SJCRH30 (cell line): Measurements from ENCODE around the gene NEDD8. TPM values are rescaled to one million over a fixed set of nuclear protein-coding genes. Genes with fewer than 3 reads are reported as not detected.
"Not testable (repeated sequence)": the region's sequence is repeated elsewhere in the genome, so short reads cannot be mapped to it uniquely, and the experiment has no call there.

Experiments used
- DNase-seq, 2 experiments: peaks; one replicate each; pipeline ENCODE4 v3.0.0-alpha.2; 2015 to 2020
- H3K27ac ChIP-seq: fragments of 250-450 bp; sonication (Bioruptor Pico); 2 replicates; pipeline ENCODE4 v1.5.1; 2020; ENCODE audit warnings: mild to moderate bottlenecking, moderate library complexity
- H3K27me3 ChIP-seq: fragments of 250-450 bp; sonication (Bioruptor Pico); 2 replicates; pipeline ENCODE4 v1.5.1; 2020; ENCODE audit warnings: mild to moderate bottlenecking, moderate library complexity
- H3K36me3 ChIP-seq: fragments of 250-450 bp; sonication (Bioruptor Pico); 2 replicates; pipeline ENCODE4 v1.5.1; 2020; ENCODE audit warnings: mild to moderate bottlenecking, moderate library complexity
- H3K4me1 ChIP-seq: fragments of 250-450 bp; sonication (Bioruptor Pico); 2 replicates; pipeline ENCODE4 v1.5.1; 2020; ENCODE audit warnings: mild to moderate bottlenecking, moderate library complexity
- H3K4me3 ChIP-seq: fragments of 250-450 bp; sonication (Bioruptor Pico); 2 replicates; pipeline ENCODE4 v1.5.1; 2020; ENCODE audit warnings: mild to moderate bottlenecking, moderate library complexity
- H3K9me3 ChIP-seq: fragments of 250-450 bp; sonication (Bioruptor Pico); replicated peaks from 2 replicates; pipeline ENCODE4 v1.5.1; 2020; ENCODE audit warnings: mild to moderate bottlenecking, moderate library complexity
- total RNA-seq: library from RNA; depleted of rRNA; stranded (reverse); fragments of >200 nt; shearing (Covaris generic); gene quantifications from 2 replicates; pipeline ENCODE4 v1.2.3, GENCODE V29; 2014

Gene NEDD8
- total RNA-seq, 1 experiment from 2014 or later: 296 TPM

DNA sequence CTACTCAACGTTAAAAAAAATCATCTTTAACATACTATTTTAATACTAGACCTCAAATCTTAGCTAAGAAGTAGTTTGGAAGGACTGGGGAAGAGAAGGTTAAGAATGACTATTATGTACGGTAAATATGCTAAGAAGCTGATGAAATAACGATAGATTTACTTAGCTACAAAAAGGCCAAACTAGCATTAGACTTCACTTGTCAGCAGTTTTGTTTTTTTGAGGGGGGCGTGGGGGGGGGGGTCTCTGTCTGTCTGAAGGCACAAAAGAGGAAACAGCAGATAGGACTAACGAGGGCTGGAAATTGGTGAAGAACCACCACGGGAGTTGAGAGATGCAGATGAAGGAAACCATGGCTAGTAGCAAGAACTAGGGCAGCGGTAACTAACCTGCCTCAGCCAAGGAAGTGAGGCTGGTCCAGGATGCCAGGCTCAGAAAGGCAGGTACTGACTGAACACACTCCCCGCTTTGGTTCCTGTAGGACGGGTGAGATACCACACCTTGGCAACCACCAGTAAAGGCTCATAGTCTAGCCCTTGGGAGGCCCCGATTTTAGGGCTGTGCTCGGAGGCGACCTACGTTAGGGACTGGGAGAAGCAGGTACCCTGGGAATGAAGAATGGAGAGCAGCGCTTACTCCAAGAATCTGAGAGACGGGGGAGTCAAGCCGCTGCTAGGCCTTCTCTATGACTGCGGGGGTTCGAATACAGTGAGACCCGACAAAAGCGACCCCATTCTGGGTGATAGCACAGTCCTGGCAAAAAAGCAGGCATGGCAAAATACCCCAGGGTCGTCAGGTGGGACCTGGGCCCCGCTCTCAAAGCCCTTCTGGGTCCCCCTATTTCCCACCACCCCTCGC, 675 bp downstream of the NEDD8 start:
- peak overlapping the region; percentile 86 for H3K4me3 ChIP-seq
- H3K27me3 ChIP-seq: no peaks in the 10 kb centered on the region
- H3K4me1 ChIP-seq: peaks cover 3% of the 10 kb centered on the region; the same call in 1 of the 2 replicates
- H3K36me3 ChIP-seq: peaks cover 8% of the 10 kb centered on the region
- DNase-seq: no peak
- H3K9me3 ChIP-seq: no peaks in the 10 kb centered on the region
- peak overlapping the region; percentile 74 for H3K27ac ChIP-seq

DNA sequence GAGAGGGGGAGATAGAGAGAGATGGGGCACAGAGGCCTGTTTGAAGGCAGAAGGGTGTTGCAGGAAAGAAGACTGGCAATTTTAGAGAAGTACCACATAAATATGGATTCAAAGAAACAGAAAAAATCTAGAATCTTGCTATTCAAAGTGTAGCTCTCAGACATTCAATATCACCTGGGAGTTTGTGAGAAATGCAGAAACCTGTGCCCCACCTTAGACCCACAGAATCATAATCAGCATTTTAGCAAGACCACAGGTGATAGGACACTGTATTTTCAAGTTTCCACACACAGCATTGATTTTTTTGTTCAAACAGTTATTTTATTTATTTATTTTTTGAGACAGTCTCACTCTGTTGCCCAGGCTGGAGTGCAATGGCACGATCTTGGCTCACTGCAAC, 3.3 kb downstream of the NEDD8 start:
- no peak for DNase-seq
- H3K27ac ChIP-seq: no peak overlapping the region
- no peak overlapping the region for H3K4me3 ChIP-seq
- H3K9me3 ChIP-seq: no peaks in the 10 kb centered on the region
- H3K36me3 ChIP-seq: 0 out of 2 replicates have a peak, but pooled peaks cover 2% of the 10 kb centered on the region
- H3K27me3 ChIP-seq: no peaks in the 10 kb centered on the region
- H3K4me1 ChIP-seq: peaks cover 3% of the 10 kb centered on the region; the same call in 1 of the 2 replicates

DNA sequence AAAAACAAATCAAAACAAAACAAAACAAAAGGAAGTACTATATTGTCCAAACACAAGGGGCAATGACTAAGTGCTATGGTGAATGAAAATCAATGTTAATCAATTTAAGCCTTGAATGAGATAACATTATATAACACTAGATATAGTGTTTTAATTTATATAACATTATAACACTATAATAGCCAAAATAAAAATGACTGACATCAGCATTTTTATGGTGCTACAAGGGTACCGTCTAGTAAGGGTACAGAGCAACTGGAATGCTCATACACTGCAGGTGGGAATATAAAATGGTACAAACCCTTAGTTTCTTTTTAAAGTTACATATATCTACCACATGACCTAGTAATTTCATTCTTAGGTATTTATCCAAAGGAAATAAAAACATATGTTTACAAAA, 5.7 kb downstream of the NEDD8 start:
- Histone ChIP-seq H3K36me3 (0 out of 2 replicates have a peak, but pooled peaks cover 2% of the 10 kb centered on the region), H3K4me3 (no peak overlapping the region), H3K27ac (no peak overlapping the region), H3K9me3 (no peaks in the 10 kb centered on the region), H3K27me3 (no peaks in the 10 kb centered on the region), H3K4me1 (no peaks in the 10 kb centered on the region)
- DNase-seq: no peak

DNA sequence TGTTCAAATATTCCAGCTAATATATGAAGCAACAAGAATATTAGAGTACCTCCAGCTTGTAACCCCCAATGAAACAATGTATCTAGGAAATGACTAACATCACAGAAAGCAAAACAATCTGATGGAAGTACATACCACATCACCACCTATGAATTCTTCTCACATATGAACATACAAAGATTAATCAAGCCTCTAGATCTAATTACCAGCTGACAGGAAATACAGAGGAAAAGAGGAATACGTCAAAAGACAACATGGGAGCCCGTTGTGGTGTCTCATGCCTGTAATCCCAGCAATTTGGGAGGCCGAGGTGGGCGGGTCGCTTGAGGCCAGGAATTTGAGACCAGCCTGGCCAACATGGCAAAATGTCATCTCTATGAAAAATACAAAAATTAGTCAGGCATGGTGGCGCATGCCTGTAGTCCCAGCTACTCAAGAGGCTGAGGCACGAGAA, 7.5 kb downstream of the NEDD8 start:
- H3K27ac ChIP-seq: no peak overlapping the region
- H3K4me3 ChIP-seq: no peak overlapping the region
- no peaks in the 10 kb centered on the region for H3K27me3 ChIP-seq
- no peaks in the 10 kb centered on the region for H3K9me3 ChIP-seq
- H3K36me3 ChIP-seq: 0 out of 2 replicates have a peak, but pooled peaks cover 2% of the 10 kb centered on the region
- DNase-seq: no peak
- no peaks in the 10 kb centered on the region for H3K4me1 ChIP-seq

DNA sequence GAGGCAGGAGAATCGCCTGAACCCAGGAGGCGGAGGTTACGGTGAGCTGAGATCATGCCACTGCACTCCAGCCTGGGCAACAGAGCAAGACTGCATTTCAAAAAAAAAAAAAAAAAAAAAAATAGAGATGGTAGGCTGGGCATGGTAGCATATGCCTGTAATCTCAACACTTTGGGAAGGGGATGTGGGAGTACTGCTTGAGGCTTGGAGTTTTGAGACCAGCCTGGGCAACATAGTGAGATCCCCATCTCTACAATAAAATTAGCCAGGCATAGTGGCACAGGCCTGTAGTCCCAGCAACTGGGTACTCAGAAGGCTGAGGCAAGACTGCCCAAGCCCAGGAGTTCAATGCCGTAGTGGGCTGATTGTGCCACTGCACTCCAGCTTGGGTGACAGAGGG, 9.2 kb downstream of the NEDD8 start:
- not testable (repeated sequence) for DNase-seq

DNA sequence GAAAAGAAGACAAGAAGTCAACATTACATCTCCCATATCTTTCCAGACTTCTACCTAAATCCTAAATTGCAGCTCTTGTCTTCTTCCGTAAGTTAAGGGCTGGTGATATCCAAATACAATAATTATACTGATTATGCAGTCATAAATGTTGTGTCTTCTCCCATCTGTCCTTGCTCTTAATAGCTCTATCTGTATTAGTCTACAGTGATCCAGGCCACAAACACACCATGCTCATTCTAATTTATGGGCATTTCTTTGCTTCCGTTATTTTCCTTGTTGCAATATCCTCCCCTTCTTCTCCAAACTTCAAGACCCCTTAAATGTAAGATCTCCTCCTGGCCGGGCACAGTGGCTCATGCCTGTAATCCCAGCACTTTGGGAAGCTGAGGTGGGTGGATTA, 12.6 kb downstream of the NEDD8 start:
- Histone ChIP-seq H3K27ac (no peak overlapping the region), H3K4me1 (no peaks in the 10 kb centered on the region), H3K36me3 (peaks cover 2% of the 10 kb centered on the region; the same call in 1 of the 2 replicates), H3K4me3 (no peak overlapping the region), H3K27me3 (no peaks in the 10 kb centered on the region), H3K9me3 (no peaks in the 10 kb centered on the region)
- no peak for DNase-seq

More for the DNA sequence above, 9.2 kb downstream of the NEDD8 start:
- H3K27ac ChIP-seq, H3K27me3 ChIP-seq, H3K9me3 ChIP-seq, H3K4me1 ChIP-seq, H3K36me3 ChIP-seq, H3K4me3 ChIP-seq: not testable (repeated sequence)

DNA sequence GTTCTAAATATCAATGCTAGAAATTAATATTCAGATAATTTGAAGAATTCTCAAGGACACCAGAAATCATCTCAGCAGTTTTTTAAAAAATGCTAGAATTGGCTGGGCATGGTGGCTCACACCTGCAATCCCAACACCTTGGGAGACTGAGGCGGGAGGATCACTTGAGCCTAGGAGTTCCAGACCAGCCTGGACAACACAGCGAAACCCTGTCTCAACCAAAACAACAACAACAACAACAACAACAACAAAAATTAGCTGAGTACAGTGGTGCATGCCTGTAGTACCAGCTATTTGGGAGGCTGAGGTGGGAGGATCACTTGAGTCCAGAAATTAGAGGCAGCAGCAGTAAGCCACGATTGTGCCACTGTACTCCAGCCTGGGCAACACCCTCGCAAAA, 13.1 kb downstream of the NEDD8 start:
- Histone ChIP-seq H3K4me3 (no peak overlapping the region), H3K4me1 (no peaks in the 10 kb centered on the region), H3K27ac (no peak overlapping the region)

DNA sequence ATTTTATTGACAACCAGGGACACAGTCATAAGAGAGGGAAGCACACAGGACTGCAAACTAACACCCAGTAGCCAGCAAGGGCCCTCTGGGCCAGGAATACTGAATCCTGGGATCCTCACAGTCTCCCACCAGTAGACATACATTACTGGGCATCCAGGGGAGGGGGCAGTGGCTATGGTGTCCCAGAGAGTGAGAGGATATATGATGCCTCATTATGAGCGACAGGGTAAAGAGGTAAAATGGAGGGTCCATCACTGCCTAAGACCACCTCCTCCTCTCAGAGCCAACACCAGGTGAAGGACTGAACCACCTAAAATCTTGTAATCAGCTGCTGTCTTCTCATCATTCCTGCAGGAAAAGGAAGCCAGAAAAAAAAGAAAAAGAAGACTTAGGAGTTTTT, 15.3 kb downstream of the NEDD8 start:
- not testable (repeated sequence) for H3K9me3 ChIP-seq, DNase-seq, H3K27ac ChIP-seq, H3K4me1 ChIP-seq, H3K27me3 ChIP-seq, H3K36me3 ChIP-seq, H3K4me3 ChIP-seq

More for the DNA sequence above, 13.1 kb downstream of the NEDD8 start:
- no peaks in the 10 kb centered on the region; the same call in 1 of the 2 replicates for H3K36me3 ChIP-seq
- H3K9me3 ChIP-seq: no peaks in the 10 kb centered on the region
- no peaks in the 10 kb centered on the region for H3K27me3 ChIP-seq
- DNase-seq: no peak

DNA sequence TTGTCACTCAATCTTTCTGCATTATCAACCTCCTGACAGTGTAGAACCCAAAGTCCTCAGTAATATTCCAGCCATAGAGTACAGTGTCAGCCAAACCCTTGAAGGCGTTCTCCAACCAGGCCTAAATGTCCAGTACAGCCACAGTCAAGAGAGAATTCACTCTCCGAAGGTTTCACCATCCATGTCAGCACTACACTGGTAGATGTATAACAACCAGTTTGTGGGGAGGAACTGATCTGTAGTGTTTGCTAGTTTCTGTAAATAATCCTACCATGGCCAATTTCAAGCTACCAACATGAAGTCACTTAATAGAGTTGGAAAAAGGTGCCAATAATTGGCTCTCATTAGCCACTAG, 15.8 kb downstream of the NEDD8 start:
- H3K27me3 ChIP-seq: no peaks in the 10 kb centered on the region
- H3K27ac ChIP-seq: no peak overlapping the region
- no peak for DNase-seq
- no peaks in the 10 kb centered on the region; the same call in 1 of the 2 replicates for H3K36me3 ChIP-seq
- H3K4me1 ChIP-seq: no peaks in the 10 kb centered on the region
- peak overlapping the region; percentile 69 for H3K4me3 ChIP-seq
- no peaks in the 10 kb centered on the region for H3K9me3 ChIP-seq

DNA sequence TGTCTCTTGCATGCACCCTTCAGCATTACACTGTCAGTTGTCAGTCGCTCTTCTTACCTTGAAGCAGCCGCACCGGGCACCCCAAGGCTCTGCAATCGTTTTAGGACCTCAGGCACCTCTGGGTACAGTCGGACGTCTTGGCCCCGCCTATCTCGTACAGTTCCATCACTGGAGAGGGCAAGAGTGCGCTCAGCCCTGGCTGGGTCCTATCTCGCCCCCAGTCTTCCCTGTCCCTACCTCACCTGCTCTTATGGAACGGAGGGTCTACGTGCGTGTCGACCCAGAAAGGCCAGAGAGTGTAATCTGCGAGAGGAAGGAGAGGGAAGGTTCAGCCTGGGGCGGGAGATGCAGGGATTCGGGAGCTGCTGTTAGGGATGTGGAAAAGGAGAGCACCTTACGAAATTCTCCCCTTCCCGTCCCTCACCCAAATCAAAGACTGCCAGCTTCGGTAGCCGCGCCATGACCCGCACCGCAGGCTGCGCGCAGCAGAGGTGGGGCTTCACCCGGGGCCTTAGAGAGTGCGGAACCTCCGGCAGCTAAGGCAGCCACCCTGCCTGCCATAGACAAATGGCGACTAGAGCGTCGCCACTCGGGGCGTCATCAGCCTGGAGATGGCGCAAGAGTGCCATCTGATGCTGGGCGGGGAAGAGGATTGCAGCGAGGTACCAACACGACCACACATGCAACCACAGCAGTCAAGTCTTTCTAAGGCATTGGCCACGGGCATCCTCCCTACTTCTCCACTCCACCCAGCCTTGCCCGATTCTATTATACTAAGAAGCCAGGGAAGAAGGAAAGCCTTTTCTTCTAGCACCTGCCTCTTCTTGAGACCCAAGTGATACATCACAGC, 16.4 kb downstream of the NEDD8 start, which contains the start of gene MDP1:
Gene MDP1, minus strand, starts transcription at position 572 of the 850 bp plus-strand sequence. Its CDS starts 111 bp downstream, at position 461.
- peak; percentile 82 to 92 for DNase-seq
- Histone ChIP-seq H3K9me3 (no peaks in the 10 kb centered on the region), H3K4me3 (peak within 1 kb of the TSS; percentile 69), H3K36me3 (no peaks in the 10 kb centered on the region; the same call in 1 of the 2 replicates), H3K27me3 (no peaks in the 10 kb centered on the region), H3K4me1 (no peaks in the 10 kb centered on the region), H3K27ac (peak within 1 kb of the TSS; percentile 38)

DNA sequence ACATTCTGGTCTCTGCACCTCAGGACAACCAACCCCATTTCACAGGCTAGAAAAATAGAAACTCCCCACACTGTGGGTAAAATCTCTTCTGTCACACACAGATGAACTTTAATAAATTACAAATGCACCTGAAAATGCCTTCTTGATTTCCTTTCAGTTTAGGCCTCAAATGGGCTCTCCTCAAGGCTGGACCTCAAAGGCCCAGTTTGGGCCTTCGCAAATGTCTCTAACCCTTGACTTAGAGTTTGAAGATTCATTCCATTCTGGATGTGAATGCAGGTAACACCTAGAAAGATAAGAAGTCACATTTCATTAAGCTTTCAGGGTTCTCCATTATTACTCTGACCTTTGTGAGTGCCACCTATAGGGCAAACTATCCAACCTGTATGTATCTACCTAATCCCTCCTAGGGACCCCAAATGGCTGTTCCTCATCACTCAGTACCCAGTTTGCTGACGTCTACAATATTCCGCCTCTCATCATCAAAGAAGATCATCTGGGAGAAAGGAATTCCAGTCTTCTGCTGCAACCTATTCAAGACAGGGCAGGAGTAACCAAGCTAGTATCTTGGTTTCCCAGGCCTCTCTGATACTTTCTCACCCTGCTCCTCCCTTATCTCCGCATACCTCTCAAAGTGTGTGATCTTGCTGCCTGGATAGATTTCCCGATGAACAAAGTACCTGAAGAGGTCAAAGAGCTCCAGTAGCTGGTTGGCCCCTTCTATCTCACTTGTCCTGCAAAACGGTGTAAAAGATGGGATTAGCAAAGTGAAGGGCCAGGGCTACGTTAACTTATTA, 18.1 kb downstream of the NEDD8 start:
- Histone ChIP-seq H3K36me3 (peaks cover 4% of the 10 kb centered on the region), H3K27me3 (no peaks in the 10 kb centered on the region), H3K9me3 (no peaks in the 10 kb centered on the region), H3K27ac (peak overlapping the region; percentile 83; the same call in 1 of the 2 replicates), H3K4me3 (peak overlapping the region; percentile 71), H3K4me1 (no peaks in the 10 kb centered on the region)
- DNase-seq: no peak

DNA sequence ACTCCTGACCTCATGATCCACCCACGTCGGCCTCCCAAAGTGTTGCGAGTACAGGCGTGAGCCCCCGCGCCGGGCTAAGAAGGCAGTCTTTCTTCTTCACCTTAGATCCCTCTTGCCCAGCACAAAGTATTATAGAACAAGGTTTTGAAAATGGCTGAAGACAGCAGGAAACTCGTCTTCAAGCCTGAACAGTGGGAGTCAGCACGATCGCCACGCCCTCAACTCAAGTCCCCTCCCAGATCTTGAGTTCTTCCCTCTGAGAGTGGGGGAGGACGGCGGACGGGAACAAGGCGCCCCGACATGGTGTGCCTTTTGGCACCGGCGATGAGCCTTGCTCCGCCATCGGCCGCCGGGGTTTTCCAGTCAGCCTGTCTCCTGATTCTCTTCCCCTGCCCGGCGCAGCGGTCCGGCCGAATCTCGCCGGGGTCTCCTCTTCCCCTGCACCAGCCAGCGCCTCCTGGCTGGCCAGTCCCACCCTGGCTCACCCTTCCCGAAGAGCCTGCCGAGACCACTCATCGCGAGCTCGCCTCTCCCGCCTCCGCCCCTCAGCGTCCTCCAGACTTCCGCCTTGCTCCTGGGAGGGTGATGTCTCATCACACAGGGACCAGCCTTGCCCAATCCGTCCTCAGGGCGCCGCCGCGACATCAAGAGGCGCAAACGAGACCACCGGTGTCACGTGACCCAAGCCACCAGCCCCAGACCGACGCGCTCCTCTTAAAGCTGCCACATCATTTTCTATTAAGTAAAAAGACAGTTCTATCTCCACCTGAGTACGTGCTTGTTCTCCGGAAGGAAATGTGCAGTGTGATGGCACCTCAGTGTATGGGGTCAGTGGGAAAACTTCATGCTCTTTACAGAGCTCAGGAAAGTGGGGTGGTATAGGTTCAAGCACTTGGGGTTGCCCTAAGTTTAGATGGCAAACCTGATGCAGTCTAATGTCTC, 19.0 kb downstream of the NEDD8 start, which contains the start of gene CHMP4A:
Gene CHMP4A, minus strand, starts transcription at position 565 of the 942 bp plus-strand sequence. Its CDS starts 49 bp downstream, at position 516.
- no peaks in the 10 kb centered on the region for H3K9me3 ChIP-seq
- H3K27ac ChIP-seq: peak within 1 kb of the TSS; percentile 83
- H3K36me3 ChIP-seq: peaks cover 7% of the 10 kb centered on the region
- peak within 1 kb of the TSS; percentile 71 for H3K4me3 ChIP-seq
- no peaks in the 10 kb centered on the region for H3K27me3 ChIP-seq
- H3K4me1 ChIP-seq: no peaks in the 10 kb centered on the region
- DNase-seq: peak; percentile 98 to 99

DNA sequence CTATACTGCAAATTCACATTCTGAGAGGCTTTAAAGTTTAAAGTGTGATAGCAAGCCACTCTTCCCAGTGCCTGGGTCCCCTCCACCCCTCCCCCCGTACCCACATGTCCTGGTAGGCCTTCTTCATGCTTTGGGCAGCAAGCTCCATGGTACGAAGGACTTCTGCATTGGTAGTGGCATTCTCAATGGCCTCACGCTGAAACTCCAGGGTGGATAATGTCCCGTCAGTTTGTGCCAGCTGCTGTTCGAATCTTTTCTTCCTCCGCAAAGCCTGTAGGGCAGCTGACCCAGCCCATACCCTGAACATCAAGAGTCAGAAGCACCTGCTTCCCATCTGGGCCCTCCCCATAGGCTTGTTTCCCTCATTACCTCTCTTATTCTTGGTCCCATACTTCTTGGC, 20.9 kb downstream of the NEDD8 start:
- peaks cover 20% of the 10 kb centered on the region for H3K36me3 ChIP-seq
- DNase-seq: no peak
- no peaks in the 10 kb centered on the region for H3K4me1 ChIP-seq
- H3K27ac ChIP-seq: no peak overlapping the region
- H3K9me3 ChIP-seq: no peaks in the 10 kb centered on the region
- H3K4me3 ChIP-seq: no peak overlapping the region
- H3K27me3 ChIP-seq: no peaks in the 10 kb centered on the region
